HFFc6 (cell line): Measurements from ENCODE around the gene FBRSL1. TPM values are rescaled to one million over a fixed set of nuclear protein-coding genes. Genes with fewer than 3 reads are reported as not detected.

Experiments
- DNase-seq: peaks from one replicate; pipeline ENCODE4 v3.0.0-alpha.2; 2018
- H3K27ac Mint-ChIP-seq: 2 replicates; pipeline ENCODE4 v1.8.0; 2020; ENCODE audit warnings: mild to moderate bottlenecking, mixed read lengths
- H3K27me3 Mint-ChIP-seq: 2 replicates; pipeline ENCODE4 v1.8.0; 2021; ENCODE audit warnings: mild to moderate bottlenecking, moderate library complexity, mixed read lengths; ENCODE audit not compliant: insufficient read depth
- H3K36me3 Mint-ChIP-seq: 2 replicates; pipeline ENCODE4 v1.8.0; 2021; ENCODE audit warnings: low read depth, mixed read lengths
- H3K4me1 Mint-ChIP-seq: 2 replicates; pipeline ENCODE4 v1.8.0; 2020; ENCODE audit warnings: low read depth, mixed read lengths
- H3K4me3 Mint-ChIP-seq: 2 replicates; pipeline ENCODE4 v1.8.0; 2020; ENCODE audit warnings: mild to moderate bottlenecking, moderate library complexity, mixed read lengths
- H3K9me3 Mint-ChIP-seq: 2 replicates; pipeline ENCODE4 v1.8.0; 2020; ENCODE audit warnings: mild to moderate bottlenecking, mixed read lengths
- CTCF ChIP-seq: fragments of 200-600 bp; sonication (generic); IDR thresholded peaks from 2 replicates; pipeline ENCODE4 v1.5.0; 2021; ENCODE audit warnings: antibody characterized with exemption, mild to moderate bottlenecking
- total RNA-seq, 6 experiments: library from RNA; stranded (reverse); fragmentation: NEBNext Ultra II Directional; extraction: Animal tissue kit (Norgen Biotek cat#: 25700); gene quantifications; 2 replicates in 1 of 6; 3 replicates in 5 of 6; pipeline ENCODE4 v1.2.3, GENCODE V29; 2021

FBRSL1 gene
- total RNA-seq, 6 experiments from 2014 or later: 25.1 to 34.0 (median 30.1) TPM

GRCh38 chr12:132475304-132476037 lies 14.5 kb upstream of the FBRSL1 start:
- TF ChIP-seq CTCF: no peak
- Mint-ChIP-seq H3K4me3 (no peak overlapping the region), H3K27me3 (peaks cover 16% of the 10 kb centered on the region)

GRCh38 chr12:132476038-132476414 lies 13.9 kb upstream of the FBRSL1 start:
- DNase-seq: no peak
- H3K9me3 Mint-ChIP-seq: peaks cover 8% of the 10 kb centered on the region
- no peak overlapping the region for H3K4me3 Mint-ChIP-seq
- H3K4me1 Mint-ChIP-seq: no peaks in the 10 kb centered on the region
- no peak overlapping the region for H3K27ac Mint-ChIP-seq
- no peak for TF ChIP-seq CTCF
- peaks cover 4% of the 10 kb centered on the region; the same call in 1 of the 2 replicates for H3K36me3 Mint-ChIP-seq
- peaks cover 17% of the 10 kb centered on the region for H3K27me3 Mint-ChIP-seq

More at GRCh38 chr12:132475304-132476037, 14.5 kb upstream of the FBRSL1 start:
- Mint-ChIP-seq H3K4me1 (no peaks in the 10 kb centered on the region), H3K36me3 (peaks cover 4% of the 10 kb centered on the region; the same call in 1 of the 2 replicates), H3K9me3 (peaks cover 8% of the 10 kb centered on the region), H3K27ac (no peak overlapping the region)
- no peak for DNase-seq

- H3K27me3 Mint-ChIP-seq: peaks cover 19% of the 10 kb centered on the region
- no peaks in the 10 kb centered on the region for H3K4me1 Mint-ChIP-seq
- no peak overlapping the region for H3K27ac Mint-ChIP-seq
- H3K9me3 Mint-ChIP-seq: peaks cover 8% of the 10 kb centered on the region
- TF ChIP-seq CTCF: no peak
- peaks cover 4% of the 10 kb centered on the region; the same call in 1 of the 2 replicates for H3K36me3 Mint-ChIP-seq
- DNase-seq: no peak
- H3K4me3 Mint-ChIP-seq: no peak overlapping the region
Observed at GRCh38 chr12:132476421-132476820, 13.5 kb upstream of the FBRSL1 start.

- peaks cover 21% of the 10 kb centered on the region for H3K27me3 Mint-ChIP-seq
- TF ChIP-seq CTCF: no peak
- H3K4me3 Mint-ChIP-seq: no peak overlapping the region
- no peaks in the 10 kb centered on the region for H3K4me1 Mint-ChIP-seq
- H3K9me3 Mint-ChIP-seq: peaks cover 8% of the 10 kb centered on the region
- H3K36me3 Mint-ChIP-seq: peaks cover 4% of the 10 kb centered on the region; the same call in 1 of the 2 replicates
- no peak overlapping the region for H3K27ac Mint-ChIP-seq
- no peak for DNase-seq
Observed at GRCh38 chr12:132477017-132477702, 12.8 kb upstream of the FBRSL1 start.

GRCh38 chr12:132477703-132478432 lies 12.1 kb upstream of the FBRSL1 start:
- H3K36me3 Mint-ChIP-seq: peaks cover 4% of the 10 kb centered on the region; the same call in 1 of the 2 replicates
- peaks cover 8% of the 10 kb centered on the region for H3K9me3 Mint-ChIP-seq

More at GRCh38 chr12:132477703-132478432, 12.1 kb upstream of the FBRSL1 start:
- H3K4me1 Mint-ChIP-seq: no peaks in the 10 kb centered on the region
- H3K27ac Mint-ChIP-seq: no peak overlapping the region
- peaks cover 25% of the 10 kb centered on the region for H3K27me3 Mint-ChIP-seq
- DNase-seq: no peak
- TF ChIP-seq CTCF: no peak
- H3K4me3 Mint-ChIP-seq: no peak overlapping the region
